ENCODE measurements around the gene SHMT1.
"Not testable (repeated sequence)": the region's sequence is repeated elsewhere in the genome, so short reads cannot be mapped to it uniquely, and the experiment has no call there.

SHMT1 gene

GRCh38 chr17:18382441-18383078, 19.2 kb upstream of the SHMT1 start:
- Mint-ChIP-seq H3K4me1 (peaks cover 4 to 13% of the 10 kb centered on the region in 2 donors), H3K9me3 (no peaks in the 10 kb centered on the region), H3K36me3 (no peaks in the 10 kb centered on the region), H3K27me3 (peaks cover 33 to 35% of the 10 kb centered on the region in 2 donors), H3K4me3 (peak overlapping the region; percentile 37 to 52), H3K27ac (peak overlapping the region; percentile 47)
- DNase-seq (no peak), ATAC-seq (replicated peaks) (no peak)

- ATAC-seq (replicated peaks) (no peak), DNase-seq (no peak)
- no peaks in the 10 kb centered on the region for H3K36me3 Mint-ChIP-seq
- H3K4me3 Mint-ChIP-seq, result peak overlapping the region in 1 of 2 donors; percentile 31
- H3K27ac Mint-ChIP-seq, result no peak overlapping the region
- H3K27me3 Mint-ChIP-seq, result peaks cover 33 to 35% of the 10 kb centered on the region in 2 donors
- H3K4me1 Mint-ChIP-seq, result peaks cover 11 to 18% of the 10 kb centered on the region in 2 donors
- H3K9me3 Mint-ChIP-seq, result no peaks in the 10 kb centered on the region
Observed at GRCh38 chr17:18381953-18382245, 18.5 kb upstream of the SHMT1 start.

- DNase-seq, result no peak
- ATAC-seq (replicated peaks), result no peak
- H3K27me3 Mint-ChIP-seq, result peaks cover 33 to 35% of the 10 kb centered on the region in 2 donors
- peaks cover 16 to 18% of the 10 kb centered on the region in 2 donors for H3K4me1 Mint-ChIP-seq
- no peak overlapping the region for H3K4me3 Mint-ChIP-seq
- H3K27ac Mint-ChIP-seq, result no peak overlapping the region
- H3K9me3 Mint-ChIP-seq, result no peaks in the 10 kb centered on the region
- H3K36me3 Mint-ChIP-seq, result no peaks in the 10 kb centered on the region
Observed at GRCh38 chr17:18381158-18381952, 18.0 kb upstream of the SHMT1 start.

- ATAC-seq (replicated peaks) (no peak), DNase-seq (no peak)
- Mint-ChIP-seq H3K4me1 (peaks cover 17 to 18% of the 10 kb centered on the region in 2 donors), H3K4me3 (no peak overlapping the region), H3K27ac (no peak overlapping the region), H3K36me3 (no peaks in the 10 kb centered on the region), H3K9me3 (no peaks in the 10 kb centered on the region), H3K27me3 (peaks cover 33 to 35% of the 10 kb centered on the region in 2 donors)
Observed at GRCh38 chr17:18380471-18381157, 17.3 kb upstream of the SHMT1 start.

GRCh38 chr17:18379246-18380146, 16.1 kb upstream of the SHMT1 start:
- Mint-ChIP-seq H3K4me1 (peaks cover 17 to 18% of the 10 kb centered on the region in 2 donors), H3K27ac (no peak overlapping the region), H3K4me3 (no peak overlapping the region), H3K36me3 (peaks cover 0 to 5% of the 10 kb centered on the region in 2 donors), H3K9me3 (peaks cover 0 to 5% of the 10 kb centered on the region in 2 donors), H3K27me3 (peaks cover 31 to 33% of the 10 kb centered on the region in 2 donors)
- no peak for ATAC-seq (replicated peaks)
- no peak for DNase-seq

- H3K36me3 Mint-ChIP-seq; H3K9me3 Mint-ChIP-seq; DNase-seq; ATAC-seq (replicated peaks); H3K4me3 Mint-ChIP-seq; H3K27ac Mint-ChIP-seq: not testable (repeated sequence)
- Mint-ChIP-seq H3K4me1 (peaks cover 17 to 18% of the 10 kb centered on the region in 2 donors), H3K27me3 (peaks cover 30 to 33% of the 10 kb centered on the region in 2 donors)
Observed at GRCh38 chr17:18378614-18379013, 15.3 kb upstream of the SHMT1 start.

- Mint-ChIP-seq H3K36me3 (peaks cover 0 to 5% of the 10 kb centered on the region in 2 donors), H3K27ac (no peak overlapping the region), H3K4me3 (no peak overlapping the region), H3K4me1 (peaks cover 17 to 18% of the 10 kb centered on the region in 2 donors), H3K9me3 (peaks cover 0 to 5% of the 10 kb centered on the region in 2 donors), H3K27me3 (peaks cover 28 to 30% of the 10 kb centered on the region in 2 donors)
- DNase-seq (no peak), ATAC-seq (replicated peaks) (no peak)
Observed at GRCh38 chr17:18378205-18378505, 14.8 kb upstream of the SHMT1 start.

GRCh38 chr17:18377437-18378204, 14.3 kb upstream of the SHMT1 start, which contains the start of gene EVPLL:
Gene EVPLL, plus strand, starts transcription at chr17:18377778. Its CDS starts 3,160 bp downstream, at chr17:18380938.
- DNase-seq (peak; percentile 15), ATAC-seq (replicated peaks) (peak; percentile 83 to 84)
- H3K36me3 Mint-ChIP-seq, result peaks cover 0 to 5% of the 10 kb centered on the region in 2 donors
- H3K27me3 Mint-ChIP-seq, result peaks cover 25 to 27% of the 10 kb centered on the region in 2 donors
- H3K4me3 Mint-ChIP-seq, result peak within 1 kb of the TSS in 1 of 2 donors; percentile 29
- peaks cover 15 to 17% of the 10 kb centered on the region in 2 donors for H3K4me1 Mint-ChIP-seq
- peaks cover 0 to 5% of the 10 kb centered on the region in 2 donors for H3K9me3 Mint-ChIP-seq
- H3K27ac Mint-ChIP-seq, result peak within 1 kb of the TSS; percentile 62

GRCh38 chr17:18374216-18374615, 10.9 kb upstream of the SHMT1 start:
- Mint-ChIP-seq H3K27me3 (peaks cover 17 to 18% of the 10 kb centered on the region in 2 donors), H3K4me1 (peaks cover 9 to 17% of the 10 kb centered on the region in 2 donors), H3K36me3 (peaks cover 0 to 5% of the 10 kb centered on the region in 2 donors), H3K27ac (no peak overlapping the region), H3K4me3 (no peak overlapping the region), H3K9me3 (peaks cover 0 to 5% of the 10 kb centered on the region in 2 donors)
- DNase-seq, result no peak
- no peak for ATAC-seq (replicated peaks)

- DNase-seq; H3K4me3 Mint-ChIP-seq; H3K36me3 Mint-ChIP-seq; H3K27ac Mint-ChIP-seq; H3K9me3 Mint-ChIP-seq; ATAC-seq (replicated peaks): not testable (repeated sequence)
- peaks cover 17 to 18% of the 10 kb centered on the region in 2 donors for H3K27me3 Mint-ChIP-seq
- peaks cover 9 to 17% of the 10 kb centered on the region in 2 donors for H3K4me1 Mint-ChIP-seq
Observed at GRCh38 chr17:18373181-18373580, 9.8 kb upstream of the SHMT1 start.

- H3K27me3 Mint-ChIP-seq, result peaks cover 17 to 18% of the 10 kb centered on the region in 2 donors
- no peak overlapping the region for H3K27ac Mint-ChIP-seq
- H3K36me3 Mint-ChIP-seq, result peaks cover 0 to 5% of the 10 kb centered on the region in 2 donors
- ATAC-seq (replicated peaks), result peak in 1 of 2 donors; percentile 39
- H3K4me1 Mint-ChIP-seq, result peaks cover 2% of the 10 kb centered on the region in 2 donors
- H3K4me3 Mint-ChIP-seq, result no peak overlapping the region
- no peak for DNase-seq
- peaks cover 0 to 5% of the 10 kb centered on the region in 2 donors for H3K9me3 Mint-ChIP-seq
Observed at GRCh38 chr17:18371455-18371854, 8.1 kb upstream of the SHMT1 start.

- peaks cover 0 to 5% of the 10 kb centered on the region in 2 donors for H3K9me3 Mint-ChIP-seq
- no peak for DNase-seq
Observed at GRCh38 chr17:18370761-18371160, 7.4 kb upstream of the SHMT1 start.

GRCh38 chr17:18368946-18369345, 5.6 kb upstream of the SHMT1 start:
- Mint-ChIP-seq H3K27me3 (peaks cover 17 to 18% of the 10 kb centered on the region in 2 donors), H3K4me3 (no peak overlapping the region), H3K27ac (no peak overlapping the region), H3K4me1 (peaks cover 0 to 2% of the 10 kb centered on the region in 2 donors), H3K9me3 (no peaks in the 10 kb centered on the region), H3K36me3 (no peaks in the 10 kb centered on the region)
- DNase-seq (no peak), ATAC-seq (replicated peaks) (no peak)

More at GRCh38 chr17:18370761-18371160, 7.4 kb upstream of the SHMT1 start:
- Mint-ChIP-seq H3K4me1 (peaks cover 0 to 2% of the 10 kb centered on the region in 2 donors), H3K27ac (no peak overlapping the region), H3K4me3 (no peak overlapping the region), H3K36me3 (peaks cover 0 to 5% of the 10 kb centered on the region in 2 donors), H3K27me3 (peaks cover 17 to 18% of the 10 kb centered on the region in 2 donors)
- no peak for ATAC-seq (replicated peaks)

All from stimulated activated naive B cell treated with anti-CD40 and anti-IgM and Interleukin-4, amounts not matched to agents 10 μg/mL and 1 μg/mL and 100 μg/mL, for 72 hours (primary cell).